ENCODE data around the gene TSNAXIP1.

GRCh38 chr16:67786491-67786890 is 20.2 kb upstream of the TSNAXIP1 start:
- TF ChIP-seq EZH2phosphoT487 (IDR thresholded peaks at IDR 0.05; ENCODE audit: insufficient read depth, low read depth) (no peak), EZH2 (IDR thresholded peaks at IDR 0.05; ENCODE audit: insufficient read depth, poor library complexity, severe bottlenecking) (no peak)

Measured in GM23248 (cell line).